Activated gamma-delta T cell treated with anti-CD3 and anti-CD28 coated beads, Interleukin-2, amount 50 U/mL, for 16 hours (primary cell): ENCODE measurements around the gene RNU5B-1.
"Not testable (repeated sequence)": the region's sequence is repeated elsewhere in the genome, so short reads cannot be mapped to it uniquely, and the experiment has no call there.

Experiments
- DNase-seq: peaks from one replicate; pipeline ENCODE4 v3.0.0-alpha.2; 2020; ENCODE audit warnings: low read depth

The RNU5B-1 gene

GRCh38 chr15:65304381-65305149 is at the start of gene RNU5B-1:
RNU5B-1 (plus strand) TSS chr15:65304677.
- peak; percentile 65 for DNase-seq

DNA sequence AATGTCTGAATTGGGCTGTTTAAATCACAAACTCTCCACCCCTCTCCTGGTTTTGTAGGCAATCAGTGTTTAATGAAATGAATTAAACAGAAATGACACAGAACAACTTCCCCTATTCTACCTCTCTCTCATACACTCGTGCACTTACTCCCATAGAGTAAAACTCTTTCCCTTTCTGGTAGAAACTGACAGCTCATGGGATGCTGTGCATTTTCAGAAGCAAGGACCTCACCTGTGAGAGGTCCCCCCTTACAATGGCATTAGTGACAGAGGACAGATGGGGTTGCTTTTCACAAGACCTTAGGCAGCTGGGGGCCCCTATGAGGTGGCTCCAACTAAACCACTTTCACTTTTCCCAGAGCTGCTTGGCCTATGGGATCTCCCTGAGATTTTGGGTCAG is 49.7 kb upstream of the RNU5B-1 start:
- no peak for DNase-seq

DNA sequence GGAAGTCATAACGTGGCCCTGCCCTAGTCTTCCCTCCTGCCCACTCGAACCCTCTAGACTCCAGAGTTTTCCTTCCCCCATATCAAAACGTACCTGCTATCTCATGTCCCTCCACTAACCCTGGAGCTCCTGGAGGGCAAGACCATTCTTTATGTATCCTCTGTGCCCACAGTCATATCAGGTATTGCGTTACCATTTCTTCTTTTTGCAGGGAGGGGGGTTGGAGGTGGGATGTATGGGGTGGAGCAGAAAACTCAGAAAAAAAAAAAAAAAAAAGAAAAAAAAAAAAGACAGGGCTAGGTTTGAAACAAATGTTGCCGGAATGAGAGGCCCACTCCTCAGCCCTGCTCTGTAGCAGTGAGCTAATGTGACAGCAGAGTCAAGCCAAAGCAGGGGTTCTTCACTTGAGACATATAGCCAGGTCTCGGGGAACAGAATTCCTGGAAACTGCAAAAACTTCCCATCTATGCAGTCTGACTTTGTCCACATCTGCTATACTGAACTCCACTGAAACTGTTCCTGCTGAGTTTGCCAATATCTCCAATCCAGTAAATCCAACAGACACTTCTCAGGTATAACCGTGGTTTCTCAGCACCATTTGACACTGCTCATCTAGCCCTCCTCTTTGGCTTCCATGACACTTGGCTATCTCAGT is 48.9 kb upstream of the RNU5B-1 start:
- DNase-seq: no peak

GRCh38 chr15:65258375-65259262 is 45.9 kb upstream of the RNU5B-1 start:
- DNase-seq: no peak

GRCh38 chr15:65259367-65259797 is 45.1 kb upstream of the RNU5B-1 start:
- no peak for DNase-seq

DNA sequence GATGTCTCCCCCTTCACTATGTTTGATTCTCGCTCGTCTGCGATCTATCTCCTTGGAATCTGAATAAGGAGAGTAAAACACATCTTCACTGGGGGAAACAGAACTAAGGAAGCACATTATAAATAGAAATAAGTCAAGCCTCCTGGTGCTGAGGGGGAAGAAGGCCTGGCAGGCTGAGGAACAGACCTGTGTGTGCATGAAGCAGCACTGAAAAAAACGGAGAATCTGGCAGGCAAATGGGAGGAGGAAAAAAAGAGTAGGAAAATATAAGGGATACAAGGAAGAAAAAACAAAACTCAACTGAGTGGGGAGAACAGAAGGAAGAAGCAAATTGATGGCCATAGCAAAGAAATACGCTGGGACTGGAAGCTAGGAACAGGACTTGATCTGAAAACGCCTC is 43.5 kb upstream of the RNU5B-1 start:
- no peak for DNase-seq

GRCh38 chr15:65263313-65263712 is 41.2 kb upstream of the RNU5B-1 start:
- no peak for DNase-seq

GRCh38 chr15:65264863-65265430 is 39.5 kb upstream of the RNU5B-1 start:
- DNase-seq: no peak

- DNase-seq: no peak
Observed at GRCh38 chr15:65266469-65266868, 38.0 kb upstream of the RNU5B-1 start.

GRCh38 chr15:65268411-65268810 is 36.1 kb upstream of the RNU5B-1 start:
- no peak for DNase-seq

GRCh38 chr15:65270811-65271545 is 33.5 kb upstream of the RNU5B-1 start:
- not testable (repeated sequence) for DNase-seq

DNA sequence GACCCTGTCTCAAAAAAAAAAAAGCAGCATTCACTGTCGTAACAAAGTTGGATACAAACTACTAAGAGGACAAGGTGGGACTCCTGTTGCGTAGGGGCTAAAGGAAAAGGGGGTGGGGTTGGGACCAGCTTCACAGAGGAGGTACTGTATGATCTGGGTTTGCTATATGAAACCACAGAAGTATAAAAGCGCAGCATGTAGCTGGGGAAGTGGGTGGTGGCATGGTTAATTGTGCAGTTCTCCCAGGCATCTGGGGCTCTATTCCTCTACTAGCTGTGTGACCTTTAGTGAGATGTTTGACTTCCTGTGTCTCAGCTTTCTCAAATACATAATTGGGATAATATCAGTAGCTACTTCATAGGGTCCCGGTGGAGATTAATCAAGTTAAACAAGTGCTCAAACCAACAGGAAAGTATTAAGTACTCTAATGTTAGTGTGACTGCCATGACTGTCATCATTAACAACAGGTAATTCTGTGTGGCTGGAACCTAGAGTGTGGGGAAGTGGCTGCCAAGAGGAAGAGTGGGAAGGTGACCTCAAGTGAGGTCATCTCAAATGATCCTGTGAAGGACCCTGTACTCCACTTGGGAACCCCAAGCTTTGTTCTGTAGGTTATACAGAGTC is 29.3 kb upstream of the RNU5B-1 start:
- DNase-seq: no peak

GRCh38 chr15:65275728-65276126 is 28.8 kb upstream of the RNU5B-1 start:
- DNase-seq: no peak

DNA sequence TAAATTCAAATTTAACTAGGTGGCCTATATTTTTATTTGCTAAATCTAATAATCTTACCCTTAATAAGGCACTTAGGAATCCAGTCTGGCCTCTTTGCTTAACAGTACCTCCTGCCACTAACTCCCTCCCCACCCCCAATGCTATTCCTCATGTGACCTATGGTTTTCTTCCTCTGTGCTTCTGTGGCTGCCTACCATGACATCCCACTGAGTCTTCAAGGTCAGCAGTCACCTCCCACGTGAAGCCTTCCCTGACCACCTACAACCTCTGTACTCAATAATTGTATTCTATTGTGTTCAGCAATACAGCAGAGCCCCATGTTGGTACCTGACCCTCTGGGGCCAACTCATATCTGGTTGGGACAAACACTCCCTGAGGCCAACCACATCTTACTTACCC is 27.5 kb upstream of the RNU5B-1 start:
- no peak for DNase-seq

GRCh38 chr15:65278480-65278879 is 26.0 kb upstream of the RNU5B-1 start:
- DNase-seq: no peak

GRCh38 chr15:65285291-65286068 is 19.0 kb upstream of the RNU5B-1 start:
- DNase-seq: no peak

GRCh38 chr15:65286069-65286703 is 18.3 kb upstream of the RNU5B-1 start:
- no peak for DNase-seq

GRCh38 chr15:65286704-65287519 is 17.6 kb upstream of the RNU5B-1 start, which contains the start of gene PARP16:
PARP16 (minus strand) TSS chr15:65286883; CDS start chr15:65286426, 457 bp downstream.
- DNase-seq: peak; percentile 87

GRCh38 chr15:65287520-65287855 is 17.0 kb upstream of the RNU5B-1 start:
- no peak for DNase-seq
